NCI-H226 (cell line): Measurements from ENCODE around the gene CNNM1.

Experiments
- DNase-seq: peaks from one replicate; pipeline ENCODE4 v3.0.0-alpha.2; 2015

CNNM1 gene

DNA sequence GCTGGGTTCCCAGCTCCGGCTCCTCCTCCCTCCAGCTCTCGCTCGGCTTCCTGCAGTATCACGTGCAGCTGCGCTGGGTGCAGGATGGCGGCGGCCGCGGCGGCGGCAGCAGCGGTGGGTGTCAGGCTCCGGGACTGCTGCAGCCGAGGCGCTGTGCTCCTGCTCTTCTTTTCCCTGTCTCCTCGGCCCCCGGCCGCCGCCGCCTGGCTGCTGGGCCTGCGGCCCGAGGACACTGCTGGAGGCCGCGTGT, at the start of gene CNNM1:
Gene CNNM1 (plus strand): TSS at position 53 of the 250 bp plus-strand sequence. CDS start 32 bp downstream, at position 85.
- peak; percentile 67 for DNase-seq

DNA sequence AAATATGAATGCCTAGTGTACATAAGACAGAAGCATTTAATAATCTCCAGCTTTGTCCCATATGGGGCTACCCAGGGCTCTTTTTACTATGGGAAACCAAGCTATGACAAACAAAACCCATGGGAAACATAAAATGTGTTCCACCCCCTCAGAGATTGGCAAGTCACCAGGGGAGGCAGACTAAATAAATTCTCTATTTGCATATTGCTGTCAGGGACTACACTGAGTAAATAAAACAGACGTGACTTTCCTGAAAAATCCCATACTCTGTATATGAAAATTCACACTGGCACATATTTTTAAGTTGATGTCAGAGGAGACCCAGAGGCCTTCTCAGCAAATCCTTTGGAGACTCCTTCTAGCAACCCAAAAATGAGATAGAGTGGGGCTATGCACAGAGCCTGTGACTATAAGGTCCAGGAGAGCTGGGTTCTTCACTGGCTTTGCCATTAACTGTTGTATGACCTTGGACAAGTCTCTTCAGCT, 49.5 kb upstream of the CNNM1 start:
- DNase-seq = peak; percentile 2

DNA sequence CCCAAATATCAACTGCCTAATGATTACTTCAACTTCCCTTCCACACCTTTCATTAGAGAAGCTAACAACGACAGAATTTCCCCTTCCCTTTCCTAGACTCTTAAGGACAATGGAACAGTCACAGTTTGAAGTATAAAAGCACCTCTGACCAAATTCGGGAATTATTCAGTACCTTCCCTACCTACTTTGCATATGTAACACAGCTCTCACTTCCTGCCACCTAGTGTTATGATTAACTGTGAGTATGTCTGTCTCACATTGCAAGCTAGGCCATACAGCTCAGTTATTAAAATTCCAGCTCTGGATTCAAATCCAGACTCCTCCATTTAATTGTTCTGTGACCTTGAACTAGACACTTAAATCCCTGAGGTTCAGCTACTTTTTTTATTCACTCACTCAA, 48.7 kb upstream of the CNNM1 start:
- DNase-seq = no peak

DNA sequence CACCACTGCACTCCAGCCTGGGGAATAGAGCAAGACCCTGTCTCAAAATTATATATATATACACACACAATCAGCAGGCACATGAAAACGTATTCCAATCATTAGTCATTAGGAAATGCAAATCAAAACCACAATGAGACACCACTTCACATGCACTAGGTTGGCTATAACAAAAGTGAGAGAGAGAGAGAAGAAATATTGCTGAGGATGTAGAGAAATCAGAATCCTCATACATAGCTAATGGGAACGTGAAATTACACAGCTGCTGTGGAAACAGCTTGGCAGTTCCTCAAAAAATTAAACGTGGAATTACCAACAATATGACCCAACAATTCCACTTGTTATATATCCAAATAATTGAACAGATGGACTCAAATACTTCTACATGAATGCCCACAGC, 43.3 kb upstream of the CNNM1 start:
- no peak for DNase-seq

DNA sequence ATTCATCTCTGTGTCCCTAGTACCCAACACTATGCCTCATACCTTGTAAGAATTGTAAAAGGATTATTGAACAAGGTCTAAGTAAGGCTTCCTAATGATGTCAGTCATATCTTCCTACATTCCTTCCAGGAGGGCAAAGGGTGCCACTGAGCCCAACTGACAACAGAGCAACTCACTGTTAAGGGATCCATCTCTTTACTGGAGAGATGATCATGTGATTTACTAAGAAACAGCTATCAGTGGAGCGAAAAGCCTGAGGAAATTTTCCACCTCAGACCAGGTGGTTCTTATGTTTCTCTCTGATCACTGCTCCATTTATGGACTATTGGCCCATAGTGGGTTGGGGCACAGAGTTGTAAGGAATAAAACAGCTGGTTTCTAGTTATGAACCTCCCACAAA, 38.9 kb upstream of the CNNM1 start:
- no peak for DNase-seq

DNA sequence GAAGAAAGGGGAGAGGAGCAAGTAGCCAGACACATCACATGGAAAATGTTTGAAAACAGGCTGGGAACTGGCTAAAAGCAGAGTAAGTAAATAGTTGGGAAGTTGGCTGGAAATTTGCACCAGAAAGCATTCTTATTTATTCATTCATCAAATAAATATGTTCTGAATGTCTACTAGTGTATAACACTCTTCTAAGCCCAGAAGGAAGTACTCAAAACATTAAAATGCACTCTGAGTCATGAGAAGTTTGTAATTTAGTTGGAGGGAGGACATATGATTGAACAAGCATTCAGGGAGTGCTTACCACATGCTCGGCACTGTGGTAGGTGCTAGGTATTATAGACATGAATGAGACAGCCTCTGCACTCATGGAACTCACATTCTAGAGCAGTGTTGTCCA, 37.0 kb upstream of the CNNM1 start:
- peak; percentile 88 for DNase-seq

DNA sequence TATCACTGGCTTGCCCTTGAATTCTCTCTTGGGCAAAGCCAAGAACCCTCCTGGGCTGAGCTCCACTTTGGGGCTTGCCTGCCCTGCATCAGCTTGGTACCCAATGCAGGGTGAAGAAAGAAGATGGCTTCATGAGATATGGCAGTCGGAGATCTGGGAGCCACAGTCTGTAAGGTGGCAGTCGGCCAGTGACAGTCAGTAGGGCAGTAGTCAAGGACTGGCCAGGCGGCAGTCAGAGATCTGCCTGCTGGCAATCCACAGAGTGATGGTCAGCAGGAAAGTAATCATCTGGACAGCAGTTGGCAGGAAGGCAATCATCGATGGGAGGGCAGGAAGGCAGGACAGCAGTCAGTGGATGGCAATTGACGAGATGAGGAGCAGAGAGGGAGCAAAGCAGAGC, 32.6 kb upstream of the CNNM1 start:
- no peak for DNase-seq

DNA sequence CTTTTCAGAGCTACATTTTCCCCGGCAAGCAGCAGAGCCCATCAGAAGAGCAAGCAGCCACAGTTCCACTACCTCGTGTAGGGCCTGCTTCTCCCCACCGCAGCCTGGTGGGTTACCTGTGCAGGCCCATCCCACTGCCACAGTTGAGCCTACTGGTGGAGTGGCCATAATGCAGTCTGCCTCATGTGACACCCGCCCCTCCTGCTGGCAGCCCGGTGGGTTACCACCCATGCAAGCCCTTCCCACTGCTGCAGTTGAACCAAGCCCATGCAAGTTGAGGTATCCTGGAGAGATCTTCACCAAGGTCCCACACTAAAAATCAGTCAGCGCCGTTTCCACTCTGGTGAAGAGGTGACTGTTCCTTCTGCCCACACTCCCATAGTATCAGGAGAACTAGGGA, 32.1 kb upstream of the CNNM1 start:
- no peak for DNase-seq

DNA sequence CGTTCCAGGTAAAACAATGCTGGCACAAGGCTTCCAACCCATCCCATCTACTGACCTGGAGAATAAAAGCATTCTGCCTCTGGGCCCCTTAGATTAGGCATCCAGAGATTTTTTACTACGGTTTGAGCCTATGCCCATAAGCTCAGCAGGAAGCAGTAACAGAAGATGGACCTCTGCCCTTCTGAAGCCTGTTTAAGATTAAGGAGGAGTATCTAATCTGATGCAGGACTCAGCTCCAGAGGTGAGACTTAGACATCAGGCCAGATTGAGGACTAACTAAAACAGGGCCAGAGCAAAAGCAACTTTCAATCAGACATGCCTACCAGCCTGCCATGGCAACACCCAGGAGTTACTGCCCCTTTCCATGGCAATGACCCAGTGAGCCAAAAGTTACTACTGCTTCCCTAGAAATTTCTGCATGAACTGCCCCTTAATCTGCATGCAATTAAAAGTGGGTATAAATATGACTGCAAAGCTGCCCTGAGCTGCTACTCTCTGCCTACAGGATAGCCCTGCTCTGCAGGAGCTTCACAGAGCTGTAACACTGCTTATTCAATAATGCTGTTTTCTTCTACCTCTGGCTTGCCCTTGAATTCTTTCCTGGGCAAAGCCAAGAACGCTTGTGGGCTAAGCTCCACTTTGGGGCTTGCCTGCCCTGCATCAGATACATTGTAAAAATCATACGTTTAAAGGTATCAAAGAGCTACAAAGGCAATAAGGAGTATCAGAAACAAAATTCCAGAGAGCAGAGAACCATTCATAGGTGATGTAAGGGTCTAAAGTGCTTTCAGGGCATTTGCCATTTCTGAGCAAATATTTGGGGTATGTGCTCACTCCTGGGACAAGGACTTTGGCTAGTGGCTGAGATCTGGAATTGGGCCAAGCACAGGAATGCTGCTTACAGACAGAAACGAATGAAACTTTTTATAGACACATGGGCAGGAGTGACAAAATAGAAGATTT, 25.0 kb upstream of the CNNM1 start:
- no peak for DNase-seq

DNA sequence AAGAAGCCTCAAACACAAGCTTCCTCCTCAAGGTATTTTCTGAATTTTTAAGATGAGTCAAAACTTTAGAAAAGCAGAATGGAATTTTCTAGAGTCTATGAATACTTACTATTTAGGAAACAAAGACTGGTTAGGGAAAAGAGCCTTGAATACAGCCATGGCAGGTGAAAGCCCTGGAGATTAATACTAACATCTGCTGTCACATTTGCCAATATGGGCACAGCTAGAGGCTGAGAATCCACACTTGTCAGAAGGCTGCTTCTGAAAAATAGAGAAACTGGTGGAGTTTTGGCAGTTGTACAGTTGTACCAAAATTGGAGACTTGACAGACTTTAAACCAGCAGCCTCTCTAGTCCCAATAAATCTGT, 24.3 kb upstream of the CNNM1 start:
- DNase-seq = no peak

DNA sequence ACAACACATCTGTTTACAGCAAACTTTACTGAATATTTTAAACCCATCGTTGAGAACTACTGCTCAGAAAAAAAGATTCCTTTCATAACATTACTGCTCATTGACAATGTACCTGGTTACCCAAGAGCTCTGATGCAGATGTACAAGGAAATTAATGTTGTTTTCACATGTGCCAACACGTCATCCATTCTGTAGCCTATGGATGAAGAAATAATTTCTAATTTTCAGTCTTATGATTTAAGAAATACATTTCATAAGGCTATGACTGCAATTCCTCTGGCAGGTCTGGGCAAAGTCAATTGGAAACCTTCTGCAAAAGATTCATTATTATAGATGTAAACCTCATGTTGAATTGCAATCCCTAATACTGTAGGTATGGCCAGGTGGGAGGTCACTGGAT, 16.7 kb upstream of the CNNM1 start:
- no peak for DNase-seq

DNA sequence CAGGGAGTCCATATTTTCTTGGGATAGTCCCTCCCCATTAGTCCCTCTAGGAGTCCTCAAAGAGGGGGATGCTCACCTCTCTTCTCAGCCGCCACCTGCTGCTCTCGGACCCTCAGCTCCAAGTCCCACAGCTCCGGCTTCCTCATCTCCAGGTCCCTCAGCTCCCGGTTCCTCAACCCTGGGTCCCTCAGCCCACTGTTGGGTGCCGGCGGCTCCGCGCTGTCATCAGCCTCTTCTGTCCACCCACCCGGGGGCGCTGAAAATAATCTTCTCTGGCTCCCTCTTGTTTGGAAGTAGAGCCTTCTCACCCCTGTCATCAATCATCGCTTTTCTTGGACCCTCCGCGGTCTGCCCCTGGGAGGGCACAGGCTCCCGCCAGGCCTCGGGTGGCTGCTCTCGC, 13.3 kb upstream of the CNNM1 start:
- DNase-seq = no peak

DNA sequence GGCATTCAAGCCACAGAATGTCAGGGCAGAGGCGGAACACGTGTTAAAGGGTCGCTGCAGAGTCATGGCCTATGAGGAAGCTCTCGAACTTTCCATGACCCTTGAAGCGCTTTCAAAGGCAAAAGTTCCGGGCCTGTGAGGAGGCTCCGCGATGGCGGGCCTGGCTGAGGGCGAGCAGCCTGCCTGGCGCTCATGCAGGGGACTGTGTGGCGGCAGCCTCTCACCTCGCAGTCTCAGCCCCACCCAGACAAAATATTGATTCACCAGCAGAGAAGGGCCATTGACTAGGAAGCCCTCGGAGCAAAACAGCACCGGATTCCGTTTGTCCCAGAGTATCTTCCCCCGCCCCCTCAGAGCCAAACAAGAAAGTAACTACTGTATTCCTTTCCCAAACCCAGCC, 12.8 kb upstream of the CNNM1 start:
- no peak for DNase-seq

DNA sequence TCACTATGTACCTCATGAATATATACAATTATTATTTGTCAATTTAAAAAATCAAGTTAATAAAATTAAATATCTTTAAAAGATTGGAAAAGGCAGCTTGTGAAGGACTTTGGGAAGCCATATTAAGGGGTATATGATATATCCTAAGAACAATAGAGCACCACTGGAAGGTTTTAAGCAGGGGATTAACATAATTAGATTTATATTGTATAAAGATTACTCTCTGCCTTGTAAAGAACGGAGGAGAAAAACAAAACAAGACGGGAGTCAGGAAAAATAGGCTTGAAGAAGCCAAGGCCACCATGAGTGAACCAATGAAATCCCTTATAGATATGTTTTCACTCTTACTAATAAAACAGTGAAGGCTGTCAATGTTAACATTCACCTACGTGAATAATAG, 11.1 kb upstream of the CNNM1 start:
- DNase-seq = no peak

DNA sequence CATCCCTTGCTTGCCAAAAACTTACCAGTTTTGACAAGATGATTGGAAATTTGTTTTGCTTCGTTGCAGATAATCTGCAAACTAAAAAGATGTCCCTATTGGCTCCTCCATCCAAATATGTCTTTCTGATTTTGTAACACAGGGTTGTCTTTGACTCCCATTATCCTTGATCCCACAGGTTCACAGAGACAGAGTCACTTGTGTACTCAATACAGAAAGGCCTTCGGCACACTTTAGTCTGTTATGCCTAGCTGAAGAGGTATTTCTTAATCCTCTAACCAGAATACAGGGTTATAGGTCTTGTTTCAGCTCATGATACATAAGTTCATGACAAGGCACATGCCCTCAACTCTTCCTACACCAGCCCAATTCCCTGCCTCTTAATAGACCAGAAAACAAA, 10.7 kb upstream of the CNNM1 start:
- DNase-seq = no peak

DNA sequence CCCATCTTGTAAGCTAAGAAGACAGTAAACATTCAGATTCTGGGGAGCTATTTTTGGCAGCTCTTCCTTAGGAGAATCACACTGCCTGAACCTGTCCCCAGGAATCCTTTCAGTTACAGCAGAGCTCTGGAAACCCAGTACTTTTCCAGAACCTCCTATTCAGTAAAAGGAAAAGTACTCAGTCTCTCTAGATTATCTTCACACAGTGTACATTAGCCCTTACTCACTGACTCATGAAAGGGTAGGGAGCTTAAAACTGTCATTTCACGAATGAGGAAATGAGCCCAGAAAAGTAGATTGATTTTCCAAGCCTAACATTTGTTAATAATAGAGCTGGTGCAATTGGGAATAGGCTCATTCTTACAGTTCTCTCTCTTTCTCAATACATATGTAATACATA, 3.9 kb upstream of the CNNM1 start:
- peak; percentile 38 for DNase-seq

DNA sequence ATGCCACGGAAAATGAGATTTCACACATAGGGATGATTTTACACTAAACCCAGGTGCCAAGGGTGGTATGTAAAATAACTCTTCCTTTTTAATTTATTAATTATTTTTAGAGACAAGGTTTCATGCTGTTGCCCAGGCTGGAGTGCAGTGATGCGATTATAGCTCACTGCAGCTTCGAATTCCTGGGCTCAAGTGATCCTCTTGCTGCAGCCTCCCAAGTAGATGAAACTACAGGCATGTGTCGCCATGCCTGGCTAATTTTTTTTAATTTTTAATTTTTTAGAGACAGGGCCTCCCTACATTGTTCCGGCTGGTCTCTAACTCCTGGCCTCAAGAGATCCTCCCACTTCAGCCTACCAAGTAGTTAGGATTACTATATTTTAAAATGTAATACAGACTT, 2.3 kb upstream of the CNNM1 start:
- no peak for DNase-seq

DNA sequence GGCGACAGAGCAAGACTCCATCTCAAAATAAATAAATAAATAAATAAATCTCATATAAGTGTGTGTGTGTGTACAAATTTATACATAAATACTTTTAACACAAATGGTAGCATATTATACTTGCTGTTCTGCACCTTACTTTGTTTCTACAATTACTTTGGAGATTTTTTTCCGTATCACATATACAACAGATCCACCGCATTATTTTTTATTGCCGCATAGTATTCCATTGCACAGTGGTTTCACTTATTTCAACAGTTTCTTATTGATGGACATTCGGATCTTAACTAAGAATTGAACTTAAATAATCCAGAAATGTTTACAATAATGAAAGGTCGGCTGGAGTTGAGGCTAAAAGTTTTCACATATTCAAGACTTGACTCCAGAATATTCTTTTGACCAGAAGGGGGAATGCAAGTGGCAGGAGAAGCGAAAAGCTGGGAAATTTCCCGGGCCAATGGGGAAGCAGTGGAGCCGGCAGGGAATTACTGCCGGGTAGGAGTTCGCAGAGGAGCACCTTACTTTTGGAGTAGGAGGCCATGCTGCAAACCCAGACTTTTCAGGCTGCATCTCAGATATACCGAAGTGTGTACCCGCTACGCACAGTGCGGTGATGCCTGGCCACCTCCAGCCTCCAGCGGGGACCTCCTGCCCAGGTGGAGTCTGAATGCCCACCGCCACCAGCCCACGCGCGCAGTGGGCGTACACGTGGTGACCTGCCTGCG, 415 bp upstream of the CNNM1 start:
- DNase-seq = peak; percentile 64

DNA sequence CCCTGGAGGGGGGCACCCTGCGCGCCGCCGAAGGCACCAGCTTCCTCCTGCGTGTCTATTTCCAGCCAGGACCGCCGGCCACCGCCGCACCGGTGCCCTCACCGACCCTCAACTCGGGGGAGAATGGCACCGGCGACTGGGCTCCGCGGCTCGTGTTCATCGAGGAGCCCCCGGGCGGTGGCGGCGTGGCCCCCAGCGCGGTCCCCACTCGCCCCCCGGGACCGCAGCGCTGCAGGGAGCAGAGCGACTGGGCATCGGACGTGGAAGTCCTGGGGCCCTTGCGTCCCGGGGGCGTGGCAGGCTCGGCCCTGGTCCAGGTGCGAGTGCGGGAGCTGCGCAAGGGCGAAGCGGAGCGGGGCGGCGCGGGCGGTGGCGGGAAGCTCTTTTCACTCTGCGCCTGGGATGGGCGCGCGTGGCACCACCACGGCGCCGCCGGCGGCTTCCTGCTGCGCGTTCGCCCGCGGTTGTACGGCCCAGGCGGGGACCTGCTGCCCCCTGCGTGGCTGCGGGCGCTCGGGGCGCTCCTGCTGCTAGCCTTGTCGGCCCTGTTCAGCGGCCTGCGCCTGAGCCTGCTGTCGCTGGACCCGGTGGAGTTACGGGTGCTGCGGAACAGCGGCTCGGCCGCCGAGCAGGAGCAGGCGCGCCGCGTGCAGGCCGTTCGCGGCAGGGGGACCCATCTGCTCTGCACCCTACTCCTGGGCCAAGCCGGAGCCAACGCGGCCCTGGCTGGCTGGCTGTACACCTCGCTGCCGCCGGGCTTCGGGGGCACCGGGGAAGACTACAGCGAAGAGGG, 594 bp downstream of the CNNM1 start:
- no peak for DNase-seq

DNA sequence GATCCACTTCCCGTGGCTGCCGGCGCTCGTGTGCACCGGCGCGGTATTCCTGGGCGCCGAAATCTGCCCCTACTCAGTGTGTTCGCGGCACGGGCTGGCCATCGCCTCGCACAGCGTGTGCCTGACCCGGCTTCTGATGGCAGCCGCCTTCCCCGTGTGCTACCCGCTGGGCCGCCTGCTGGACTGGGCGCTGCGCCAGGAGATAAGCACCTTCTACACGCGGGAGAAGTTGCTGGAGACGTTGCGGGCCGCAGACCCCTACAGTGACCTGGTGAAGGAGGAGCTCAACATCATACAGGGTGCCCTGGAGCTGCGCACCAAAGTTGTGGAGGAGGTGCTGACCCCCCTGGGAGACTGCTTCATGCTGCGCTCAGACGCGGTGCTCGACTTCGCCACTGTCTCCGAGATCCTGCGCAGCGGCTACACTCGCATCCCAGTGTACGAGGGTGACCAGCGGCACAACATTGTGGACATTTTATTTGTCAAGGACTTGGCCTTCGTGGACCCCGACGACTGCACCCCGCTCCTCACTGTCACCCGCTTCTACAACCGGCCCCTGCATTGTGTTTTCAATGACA, 1.3 kb downstream of the CNNM1 start:
- no peak for DNase-seq

DNA sequence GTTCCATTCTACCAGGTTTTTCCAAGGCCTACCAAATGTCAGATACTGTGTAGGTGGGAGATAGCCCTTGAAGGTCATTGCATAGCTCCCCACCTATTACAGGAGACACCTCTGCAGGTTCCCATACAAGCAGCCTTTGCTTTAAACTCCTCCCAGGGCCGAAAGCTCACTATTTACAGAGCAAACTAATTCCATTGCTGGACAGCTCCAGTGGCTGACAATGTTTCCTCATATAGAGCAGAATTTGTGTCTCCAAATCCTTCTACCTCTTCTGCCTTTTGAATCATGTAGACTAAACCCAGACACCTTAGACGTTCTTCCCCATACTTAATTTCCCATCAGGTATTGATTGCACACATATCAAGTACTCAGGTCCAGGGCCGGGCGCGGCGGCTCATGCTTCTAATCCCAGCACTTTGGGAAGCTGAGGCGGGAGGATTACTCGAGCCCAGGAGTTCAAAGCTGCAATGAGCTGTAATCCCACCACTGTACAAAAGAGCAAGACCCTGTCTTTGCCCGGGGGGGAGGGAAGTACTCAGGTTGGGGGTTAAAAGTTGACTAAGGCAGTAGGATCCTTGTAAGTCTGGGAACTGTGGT, 2.1 kb downstream of the CNNM1 start:
- DNase-seq = no peak

DNA sequence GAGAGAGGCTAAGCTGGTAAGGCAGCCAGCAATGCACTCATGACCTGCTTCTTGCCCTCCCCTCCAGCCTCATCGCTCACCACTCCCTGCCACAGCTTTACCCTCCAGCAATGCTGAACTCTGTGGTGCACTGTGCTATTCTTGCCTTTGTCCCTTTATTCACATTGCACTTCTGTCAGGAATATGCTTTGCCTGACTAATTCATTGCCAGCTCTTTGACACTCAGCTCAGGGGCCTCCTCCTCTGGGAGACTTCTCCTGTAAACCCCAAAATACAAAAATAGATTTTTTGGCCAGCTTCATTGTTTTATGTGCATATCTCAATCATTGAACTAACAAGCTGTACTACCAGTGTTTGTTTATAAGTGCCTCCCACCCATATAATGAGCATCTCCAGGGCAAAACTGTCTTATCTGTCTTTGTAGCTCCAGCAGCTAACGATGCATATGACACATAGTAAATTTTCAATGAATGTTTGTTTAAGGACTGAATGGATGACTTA, 8.2 kb downstream of the CNNM1 start:
- peak; percentile 25 for DNase-seq

DNA sequence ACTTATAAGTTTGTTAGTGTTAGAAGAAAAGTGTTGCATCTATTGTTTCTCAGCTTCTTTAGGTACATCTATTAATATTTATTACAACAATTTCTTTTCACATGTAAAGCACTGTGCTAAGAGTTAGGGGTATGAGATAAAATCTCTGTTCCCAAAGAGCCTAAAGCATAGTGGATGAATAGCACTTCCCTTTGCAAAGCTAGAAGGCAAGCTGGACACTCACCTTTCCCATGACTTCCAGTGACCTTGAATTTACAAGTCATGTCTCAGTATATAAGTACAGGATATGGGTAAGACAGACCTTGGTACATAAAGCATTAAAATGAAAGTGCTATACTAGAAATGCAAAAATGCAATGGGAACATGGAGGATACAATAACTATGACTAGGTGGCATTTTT, 8.7 kb downstream of the CNNM1 start:
- no peak for DNase-seq
